CD8-positive, alpha-beta memory T cell (primary cell): ENCODE results near the gene CARF. TPM values are rescaled to one million over a fixed set of nuclear protein-coding genes. Genes with fewer than 3 reads are reported as not detected.
"Not testable (repeated sequence)": the region's sequence is repeated elsewhere in the genome, so short reads cannot be mapped to it uniquely, and the experiment has no call there.

Experiments
- CTCF ChIA-PET: fragments of 350-600 bp; sonication (Branson Sonifier 250); formaldehyde crosslinking; loops from one replicate; lab custom pipeline; 2021; ENCODE audit warnings: antibody characterized with exemption; lab: Charles Lee
- POLR2A ChIA-PET: fragments of 350-600 bp; sonication (Branson Sonifier 250); formaldehyde crosslinking; loops from one replicate; lab custom pipeline; 2021; ENCODE audit warnings: antibody characterized with exemption; lab: Charles Lee
- DNase-seq, 5 donors: peaks; one replicate each; pipeline versions ENCODE4 v3.0.0 to v3.0.0-alpha.2; 2020 to 2022; ENCODE audit warnings: mixed read lengths in 1 of 5
- H3K27ac ChIP-seq: one replicate; pipeline ENCODE4 v1.7.0; 2013; ENCODE audit warnings: low read depth, mild to moderate bottlenecking, low read length, moderate library complexity
- H3K27me3 ChIP-seq: 2 replicates; pipeline ENCODE4 v1.7.0; 2013; ENCODE audit warnings: low read length, mild to moderate bottlenecking; ENCODE audit not compliant: insufficient read depth, poor library complexity, severe bottlenecking
- H3K36me3 ChIP-seq: 2 replicates; pipeline ENCODE4 v1.7.0; 2013; ENCODE audit warnings: mild to moderate bottlenecking, low read length, moderate library complexity; ENCODE audit not compliant: insufficient read depth
- H3K4me1 ChIP-seq: 2 replicates; pipeline ENCODE4 v1.7.0; 2013; ENCODE audit warnings: mild to moderate bottlenecking, low read length, moderate library complexity; ENCODE audit not compliant: insufficient read depth
- H3K4me3 ChIP-seq: 2 replicates; pipeline ENCODE4 v1.7.0; 2013; ENCODE audit warnings: mild to moderate bottlenecking, low read length
- H3K9me3 ChIP-seq: 2 replicates; pipeline ENCODE4 v1.7.0; 2013; ENCODE audit warnings: mild to moderate bottlenecking, low read length
- H3K27ac Mint-ChIP-seq, 8 donors: one replicate each; pipeline ENCODE4 v1.8.0; 2020 to 2021; ENCODE audit warnings: mixed read lengths in 8 of 8, mild to moderate bottlenecking in 6 of 8, inconsistent platforms in 3 of 8, moderate library complexity in 3 of 8
- H3K27me3 Mint-ChIP-seq, 2 donors: one replicate each; pipeline ENCODE4 v1.8.0; 2020 to 2021; ENCODE audit warnings: mixed read lengths in 2 of 2, mild to moderate bottlenecking in 1 of 2, moderate library complexity in 1 of 2
- H3K36me3 Mint-ChIP-seq, 3 donors: one replicate each; pipeline ENCODE4 v1.8.0; 2020 to 2021; ENCODE audit warnings: mixed read lengths in 3 of 3, inconsistent platforms in 1 of 3, mild to moderate bottlenecking in 1 of 3
- H3K4me1 Mint-ChIP-seq, 3 donors: one replicate each; pipeline ENCODE4 v1.8.0; 2020 to 2021; ENCODE audit warnings: mixed read lengths in 3 of 3, inconsistent platforms in 1 of 3, mild to moderate bottlenecking in 1 of 3
- H3K4me3 Mint-ChIP-seq, 7 donors: one replicate each; pipeline ENCODE4 v1.8.0; 2020 to 2021; ENCODE audit warnings: mixed read lengths in 7 of 7, mild to moderate bottlenecking in 6 of 7, moderate library complexity in 4 of 7, inconsistent platforms in 2 of 7
- H3K9me3 Mint-ChIP-seq, 5 donors: one replicate each; pipeline ENCODE4 v1.8.0; 2020 to 2022; ENCODE audit warnings: mixed read lengths in 5 of 5, mild to moderate bottlenecking in 3 of 5, moderate library complexity in 2 of 5, inconsistent platforms in 1 of 5
- polyA plus RNA-seq: library from polyadenylated mRNA; unstranded; fragments of 300-500 nt; fragmentation: Illumina TruSeq; gene quantifications from one replicate; pipeline ENCODE4 v1.2.3, GENCODE V29; 2021
- total RNA-seq, 2 experiments: library from RNA; stranded (reverse); gene quantifications; one replicate each; pipeline ENCODE4 v1.2.3, GENCODE V29; 2021

The CARF gene
- total and polyA plus RNA-seq, 3 experiments from 2014 or later = 3.1 to 5.5 (median 4.2) TPM

DNA sequence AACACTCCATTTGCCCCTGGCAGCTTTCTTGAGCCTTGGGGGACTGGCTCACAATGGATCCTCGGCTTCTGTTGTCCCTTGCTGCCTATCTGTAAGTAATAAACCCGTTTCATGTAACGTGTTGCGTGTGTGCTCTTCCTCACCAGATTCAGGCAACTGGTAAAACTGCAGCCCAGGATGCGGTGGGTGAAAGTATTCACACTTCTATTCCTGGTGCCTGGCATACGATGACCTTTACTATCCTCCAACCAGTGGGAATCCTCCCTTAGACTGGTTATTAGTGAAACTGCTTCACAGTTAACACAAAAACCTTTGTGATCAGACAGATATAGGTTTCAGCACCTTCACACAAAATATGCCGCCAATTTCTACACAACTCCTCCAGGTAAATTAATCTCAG lies 26.9 kb upstream of the CARF start:
- H3K4me3 Mint-ChIP-seq = no peak overlapping the region
- H3K4me1 Mint-ChIP-seq = no peaks in the 10 kb centered on the region
- POLR2A ChIA-PET = no interaction called here
- H3K27me3 ChIP-seq = no peaks in the 10 kb centered on the region
- no peak for DNase-seq
- no peaks in the 10 kb centered on the region for H3K9me3 ChIP-seq
- H3K36me3 Mint-ChIP-seq = peaks cover 10 to 53% (median 18%) of the 10 kb centered on the region in 3 donors
- CTCF ChIA-PET = no interaction called here
- peaks cover 11% of the 10 kb centered on the region for H3K36me3 ChIP-seq
- no peaks in the 10 kb centered on the region for H3K4me1 ChIP-seq
- no peak overlapping the region for H3K4me3 ChIP-seq
- H3K27ac Mint-ChIP-seq = no peak overlapping the region
- H3K27ac ChIP-seq = no peak overlapping the region
- no peaks in the 10 kb centered on the region for H3K27me3 Mint-ChIP-seq
- no peaks in the 10 kb centered on the region for H3K9me3 Mint-ChIP-seq

GRCh38 chr2:202905507-202905906 lies 6.6 kb upstream of the CARF start:
- H3K4me3 Mint-ChIP-seq = peak overlapping the region in 1 of 7 donors; percentile 19
- peaks cover 18 to 36% (median 24%) of the 10 kb centered on the region in 3 donors for H3K4me1 Mint-ChIP-seq
- CTCF ChIA-PET, H3K9me3 Mint-ChIP-seq, H3K27me3 ChIP-seq, H3K9me3 ChIP-seq, H3K27ac ChIP-seq, H3K4me1 ChIP-seq, H3K36me3 ChIP-seq, POLR2A ChIA-PET, DNase-seq, H3K27me3 Mint-ChIP-seq, H3K4me3 ChIP-seq: not testable (repeated sequence)
- H3K36me3 Mint-ChIP-seq = peaks cover 15 to 34% (median 15%) of the 10 kb centered on the region in 3 donors
- peak overlapping the region in 1 of 8 donors; percentile 24 for H3K27ac Mint-ChIP-seq

DNA sequence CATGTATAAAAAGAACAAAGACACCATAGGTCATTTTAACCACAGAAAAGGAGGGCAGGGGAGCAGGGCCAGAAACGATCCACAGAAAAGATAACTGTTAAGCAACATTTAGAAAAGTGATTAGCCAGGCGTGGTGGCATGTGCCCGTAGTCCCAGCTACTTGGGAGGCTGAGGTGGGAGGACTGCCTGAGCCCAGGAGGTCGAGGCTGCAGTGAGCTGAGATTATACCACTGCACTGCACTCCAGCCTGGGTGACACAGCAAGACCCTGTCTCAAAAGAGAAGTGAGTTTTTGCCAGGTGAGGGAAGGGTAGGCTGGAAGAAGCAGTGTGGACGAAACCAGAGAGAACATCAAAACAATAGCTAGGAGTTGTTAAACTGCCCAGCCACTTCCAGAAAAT lies 3.9 kb upstream of the CARF start:
- ChIA-PET CTCF (interaction anchor here (1.2 kb wide), 1 partner anchor 320 kb away, joined by 4 read pairs; no protein-coding TSS in a partner anchor), POLR2A (no interaction called here)
- Histone ChIP-seq H3K9me3 (no peaks in the 10 kb centered on the region), H3K4me3 (no peak overlapping the region), H3K27me3 (no peaks in the 10 kb centered on the region), H3K4me1 (peaks cover 11% of the 10 kb centered on the region), H3K36me3 (no peaks in the 10 kb centered on the region), H3K27ac (no peak overlapping the region)
- no peaks in the 10 kb centered on the region for H3K27me3 Mint-ChIP-seq
- H3K9me3 Mint-ChIP-seq = peaks cover 0 to 4% (median 0%) of the 10 kb centered on the region in 5 donors
- H3K27ac Mint-ChIP-seq = peak overlapping the region in 2 of 8 donors; percentile 35 to 68
- DNase-seq = no peak
- H3K4me3 Mint-ChIP-seq = peak overlapping the region in 1 of 7 donors; percentile 78
- peaks cover 8 to 36% (median 15%) of the 10 kb centered on the region in 3 donors for H3K36me3 Mint-ChIP-seq
- H3K4me1 Mint-ChIP-seq = peaks cover 30 to 52% (median 39%) of the 10 kb centered on the region in 3 donors

- H3K4me1 Mint-ChIP-seq = peaks cover 28 to 52% (median 44%) of the 10 kb centered on the region in 3 donors
Measured at GRCh38 chr2:202909394-202910192, 2.5 kb upstream of the CARF start.

GRCh38 chr2:202910250-202910649 lies 1.8 kb upstream of the CARF start:
- H3K4me3 ChIP-seq, H3K27me3 ChIP-seq, POLR2A ChIA-PET, H3K27me3 Mint-ChIP-seq, H3K9me3 ChIP-seq, H3K27ac ChIP-seq, DNase-seq, H3K9me3 Mint-ChIP-seq, CTCF ChIA-PET, H3K36me3 ChIP-seq: not testable (repeated sequence)
- peaks cover 4 to 25% (median 5%) of the 10 kb centered on the region in 3 donors for H3K36me3 Mint-ChIP-seq
- peaks cover 11% of the 10 kb centered on the region for H3K4me1 ChIP-seq
- peak overlapping the region in 1 of 8 donors; percentile 22 for H3K27ac Mint-ChIP-seq
- peak overlapping the region; percentile 44 to 100 (median 98) for H3K4me3 Mint-ChIP-seq
- H3K4me1 Mint-ChIP-seq = peaks cover 26 to 49% (median 44%) of the 10 kb centered on the region in 3 donors

More at GRCh38 chr2:202909394-202910192, 2.5 kb upstream of the CARF start:
- Histone ChIP-seq H3K27me3 (no peaks in the 10 kb centered on the region), H3K4me1 (peaks cover 11% of the 10 kb centered on the region), H3K4me3 (no peak overlapping the region), H3K27ac (no peak overlapping the region), H3K36me3 (no peaks in the 10 kb centered on the region), H3K9me3 (no peaks in the 10 kb centered on the region)
- H3K4me3 Mint-ChIP-seq = peak overlapping the region; percentile 5 to 95 (median 38)
- peaks cover 0 to 4% (median 0%) of the 10 kb centered on the region in 5 donors for H3K9me3 Mint-ChIP-seq
- H3K27me3 Mint-ChIP-seq = no peaks in the 10 kb centered on the region
- POLR2A ChIA-PET = no interaction called here
- CTCF ChIA-PET = no interaction called here
- no peak overlapping the region for H3K27ac Mint-ChIP-seq
- DNase-seq = no peak
- peaks cover 6 to 29% (median 6%) of the 10 kb centered on the region in 3 donors for H3K36me3 Mint-ChIP-seq

- H3K27me3 Mint-ChIP-seq = no peaks in the 10 kb centered on the region
- peak overlapping the region; percentile 94 to 100 (median 98) for H3K4me3 Mint-ChIP-seq
- ChIA-PET POLR2A (interaction anchor here (0.7 to 1.6 kb wide), 2 partner anchors 12 to 328 kb away, joined by 6 to 7 read pairs; partner anchors contain the start of gene CYP20A1), CTCF (interaction anchor here (1.2 to 1.8 kb wide), 3 partner anchors 20 to 328 kb away, joined by 4 to 7 read pairs (median 4); partner anchors contain the start of gene CYP20A1)
- peaks cover 23 to 49% (median 44%) of the 10 kb centered on the region in 3 donors for H3K4me1 Mint-ChIP-seq
- peaks cover 0 to under 1% (median 0%) of the 10 kb centered on the region in 5 donors for H3K9me3 Mint-ChIP-seq
- DNase-seq = no peak
- H3K36me3 Mint-ChIP-seq = peaks cover 0 to 21% (median under 1%) of the 10 kb centered on the region in 3 donors
- Histone ChIP-seq H3K9me3 (no peaks in the 10 kb centered on the region), H3K27ac (peak overlapping the region; percentile 77), H3K36me3 (no peaks in the 10 kb centered on the region), H3K4me3 (peak overlapping the region; percentile 95), H3K27me3 (no peaks in the 10 kb centered on the region), H3K4me1 (peaks cover 11% of the 10 kb centered on the region)
- peak overlapping the region in 6 of 8 donors; percentile 22 to 99 (median 96) for H3K27ac Mint-ChIP-seq
Measured at GRCh38 chr2:202910698-202911097, 1.4 kb upstream of the CARF start.

GRCh38 chr2:202911203-202911511 lies 918 bp upstream of the CARF start:
- H3K4me3 Mint-ChIP-seq = peak overlapping the region; percentile 94 to 100 (median 98)
- POLR2A ChIA-PET = interaction anchor here (0.7 to 1.6 kb wide), 5 partner anchors 12 to 328 kb away, joined by 3 to 7 read pairs (median 6); partner anchors contain the start of genes CYP20A1, FAM117B and NBEAL1

More at GRCh38 chr2:202911203-202911511, 918 bp upstream of the CARF start:
- Mint-ChIP-seq H3K27me3 (no peaks in the 10 kb centered on the region), H3K4me1 (peaks cover 23 to 49% (median 44%) of the 10 kb centered on the region in 3 donors), H3K9me3 (no peaks in the 10 kb centered on the region), H3K36me3 (peaks cover 0 to 18% (median 0%) of the 10 kb centered on the region in 3 donors), H3K27ac (peak overlapping the region; percentile 92 to 99 (median 98))
- Histone ChIP-seq H3K27ac (peak overlapping the region; percentile 77), H3K9me3 (no peaks in the 10 kb centered on the region), H3K4me3 (peak overlapping the region; percentile 95), H3K36me3 (no peaks in the 10 kb centered on the region), H3K4me1 (peaks cover 11% of the 10 kb centered on the region), H3K27me3 (no peaks in the 10 kb centered on the region)
- CTCF ChIA-PET = interaction anchor here (0.7 to 1.8 kb wide), 4 partner anchors 20 to 328 kb away, joined by 4 to 7 read pairs (median 4); partner anchors contain the start of genes CYP20A1 and ICA1L
- DNase-seq = no peak
